Vagina (tissue), 2 donors: ENCODE results near the gene PAPPA2.

Source experiments
- POLR2A ChIP-seq, 2 donors: fragments of 450-650 bp; IDR thresholded peaks; one replicate each; pipeline ENCODE4 v1.6.1; 2017; ENCODE audit warnings: antibody characterized with exemption in 2 of 2, mild to moderate bottlenecking in 2 of 2, moderate library complexity in 2 of 2
- POLR2AphosphoS5 ChIP-seq, 2 donors: sonication (generic); formaldehyde crosslinking; IDR thresholded peaks; one replicate each; pipeline ENCODE4 v1.9.0; 2017; ENCODE audit warnings: antibody characterized with exemption in 2 of 2, mild to moderate bottlenecking in 2 of 2, low read depth in 1 of 2; ENCODE audit not compliant: insufficient read depth in 1 of 2

- no peak for TF ChIP-seq POLR2AphosphoS5 (IDR thresholded peaks at IDR 0.05; ENCODE audit: insufficient read depth in 1 of 2, low read depth in 1 of 2)
- no peak for TF ChIP-seq POLR2A (IDR thresholded peaks at IDR 0.05)
Measured at GRCh38 chr1:176838276-176838995, 375.5 kb downstream of the PAPPA2 start.
